WERI-Rb-1 (cell line): ENCODE measurements around the gene NMUR1.
A peak's percentile ranks its signal among the peaks of the same experiment; 100 is the strongest.
"Not testable (repeated sequence)": the region's sequence is repeated elsewhere in the genome, so short reads cannot be mapped to it uniquely, and the experiment has no call there.

Experiments
- DNase-seq: peaks from one replicate; pipeline ENCODE4 v3.0.0-alpha.2; 2020
- H3K27ac ChIP-seq: fragments of 250-450 bp; sonication (Bioruptor Pico); 2 replicates; pipeline ENCODE4 v1.5.1; 2020; ENCODE audit warnings: mild to moderate bottlenecking, moderate library complexity
- H3K27me3 ChIP-seq: fragments of 250-450 bp; sonication (Bioruptor Pico); 2 replicates; pipeline ENCODE4 v1.5.1; 2021; ENCODE audit warnings: mild to moderate bottlenecking, low read depth, moderate library complexity; ENCODE audit not compliant: insufficient read depth, severe bottlenecking
- H3K36me3 ChIP-seq: fragments of 250-450 bp; sonication (Bioruptor Pico); 2 replicates; pipeline ENCODE4 v1.5.1; 2020; ENCODE audit warnings: mild to moderate bottlenecking, moderate library complexity
- H3K4me3 ChIP-seq: 2 replicates; pipeline ENCODE4 v1.5.1; 2011; ENCODE audit warnings: low read depth, mild to moderate bottlenecking, control low read depth, low read length
- H3K9me3 ChIP-seq: fragments of 250-450 bp; sonication (Bioruptor Pico); 2 replicates; pipeline ENCODE4 v1.5.1; 2021; ENCODE audit warnings: mild to moderate bottlenecking, moderate library complexity; ENCODE audit not compliant: severe bottlenecking
- CTCF ChIP-seq: IDR thresholded peaks from 2 replicates; pipeline ENCODE4 v1.5.1; 2011; ENCODE audit warnings: low read depth, mild to moderate bottlenecking, control low read depth, inconsistent platforms, low read length

Gene NMUR1

GRCh38 chr2:231573096-231573495 lies 42.9 kb upstream of the NMUR1 start:
- DNase-seq: peak; percentile 47
- Histone ChIP-seq H3K36me3 (no peaks in the 10 kb centered on the region), H3K9me3 (peaks cover 2% of the 10 kb centered on the region), H3K27ac (no peak overlapping the region), H3K27me3 (no peaks in the 10 kb centered on the region), H3K4me3 (no peak overlapping the region)
- TF ChIP-seq CTCF: no peak

- no peaks in the 10 kb centered on the region for H3K27me3 ChIP-seq
- peaks cover 2% of the 10 kb centered on the region for H3K9me3 ChIP-seq
- no peaks in the 10 kb centered on the region for H3K36me3 ChIP-seq
- DNase-seq: no peak
- no peak for TF ChIP-seq CTCF
- H3K4me3 ChIP-seq: no peak overlapping the region
- H3K27ac ChIP-seq: no peak overlapping the region
Measured at GRCh38 chr2:231571661-231572191, 41.5 kb upstream of the NMUR1 start.

- DNase-seq, H3K27ac ChIP-seq, H3K36me3 ChIP-seq: not testable (repeated sequence)
Measured at GRCh38 chr2:231570915-231571314, 40.7 kb upstream of the NMUR1 start.

GRCh38 chr2:231568785-231569435 lies 38.7 kb upstream of the NMUR1 start:
- Histone ChIP-seq H3K9me3 (peaks cover 5% of the 10 kb centered on the region), H3K4me3 (no peak overlapping the region), H3K36me3 (no peaks in the 10 kb centered on the region), H3K27ac (no peak overlapping the region), H3K27me3 (no peaks in the 10 kb centered on the region)
- no peak for DNase-seq
- TF ChIP-seq CTCF: no peak

More at GRCh38 chr2:231570915-231571314, 40.7 kb upstream of the NMUR1 start:
- H3K9me3 ChIP-seq, H3K4me3 ChIP-seq, H3K27me3 ChIP-seq: not testable (repeated sequence)

- H3K9me3 ChIP-seq: peaks cover 5% of the 10 kb centered on the region
- H3K27ac ChIP-seq: no peak overlapping the region
- no peak overlapping the region for H3K4me3 ChIP-seq
- no peaks in the 10 kb centered on the region for H3K27me3 ChIP-seq
- no peaks in the 10 kb centered on the region for H3K36me3 ChIP-seq
- DNase-seq: no peak
- no peak for TF ChIP-seq CTCF
Measured at GRCh38 chr2:231568098-231568784, 38.0 kb upstream of the NMUR1 start.

- Histone ChIP-seq H3K27me3 (no peaks in the 10 kb centered on the region), H3K36me3 (no peaks in the 10 kb centered on the region), H3K9me3 (peaks cover 5% of the 10 kb centered on the region), H3K27ac (peak overlapping the region; percentile 1; the same call in 1 of the 2 replicates), H3K4me3 (no peak overlapping the region)
- no peak for TF ChIP-seq CTCF
- DNase-seq: no peak
Measured at GRCh38 chr2:231567159-231567558, 36.9 kb upstream of the NMUR1 start.
